ENCODE results near the gene KRT33A.
"Not testable (repeated sequence)": the region's sequence is repeated elsewhere in the genome, so short reads cannot be mapped to it uniquely, and the experiment has no call there.

The KRT33A gene
- 0 to 0.04 reads per million in 2 experiments for total RNA-seq

DNA sequence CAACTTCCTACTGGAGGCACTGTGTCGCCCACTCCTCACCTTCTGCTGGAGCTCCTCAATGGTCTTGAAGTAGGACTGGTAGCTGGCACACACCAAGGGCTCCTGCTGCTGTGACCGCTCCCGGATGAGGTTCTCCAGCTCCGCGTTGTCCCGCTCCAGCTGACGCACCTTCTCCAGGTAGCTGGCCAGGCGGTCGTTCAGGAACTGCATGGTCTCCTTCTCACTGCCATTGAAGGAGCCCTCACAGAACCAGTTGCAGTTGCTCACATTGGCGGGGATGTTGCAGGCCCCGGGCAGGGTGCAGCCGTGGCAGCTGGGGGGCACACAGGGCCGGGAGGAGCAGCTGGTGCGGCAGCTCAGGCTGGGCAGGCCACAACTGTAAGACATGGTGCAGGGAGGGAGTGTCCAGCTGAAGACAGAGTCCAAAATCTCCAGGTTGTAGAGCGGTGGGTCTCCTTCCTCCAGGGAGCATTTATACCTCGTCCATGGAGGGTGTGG is at the start of gene KRT33A:
KRT33A (minus strand) TSS at position 448 of the 498 bp plus-strand sequence; CDS start at position 387, 61 bp downstream.
- DNase-seq (ENCODE audit: low read depth): not testable (repeated sequence)

GRCh38 chr17:41396996-41397660 is 46.5 kb upstream of the KRT33A start, which contains the start of gene KRT31:
Gene KRT31, minus strand, starts transcription at chr17:41397608. Its CDS starts 69 bp downstream, at chr17:41397539.
- DNase-seq (ENCODE audit: low read depth): no peak

DNA sequence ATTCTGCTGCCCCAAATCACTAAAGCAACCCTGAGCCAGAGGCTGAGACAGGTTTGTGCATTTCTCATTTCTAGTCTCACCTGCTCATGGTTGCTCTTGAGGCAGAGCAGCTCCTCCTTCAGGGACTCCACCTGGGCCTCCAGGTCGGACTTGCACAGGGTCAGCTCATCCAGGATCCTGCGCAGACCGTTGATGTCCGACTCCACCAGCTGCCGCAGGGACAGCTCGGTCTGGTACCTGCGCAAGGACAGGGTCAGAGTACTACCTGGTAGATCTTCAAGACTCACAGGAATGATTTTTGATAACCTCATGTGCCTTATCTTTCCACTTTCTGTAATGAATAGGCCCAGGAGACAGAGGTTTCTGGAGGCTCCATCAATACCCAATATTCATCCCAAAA is 45.7 kb upstream of the KRT33A start:
- no peak for DNase-seq (ENCODE audit: low read depth)

GRCh38 chr17:41395611-41396010 is 45.0 kb upstream of the KRT33A start:
- DNase-seq (ENCODE audit: low read depth): no peak

DNA sequence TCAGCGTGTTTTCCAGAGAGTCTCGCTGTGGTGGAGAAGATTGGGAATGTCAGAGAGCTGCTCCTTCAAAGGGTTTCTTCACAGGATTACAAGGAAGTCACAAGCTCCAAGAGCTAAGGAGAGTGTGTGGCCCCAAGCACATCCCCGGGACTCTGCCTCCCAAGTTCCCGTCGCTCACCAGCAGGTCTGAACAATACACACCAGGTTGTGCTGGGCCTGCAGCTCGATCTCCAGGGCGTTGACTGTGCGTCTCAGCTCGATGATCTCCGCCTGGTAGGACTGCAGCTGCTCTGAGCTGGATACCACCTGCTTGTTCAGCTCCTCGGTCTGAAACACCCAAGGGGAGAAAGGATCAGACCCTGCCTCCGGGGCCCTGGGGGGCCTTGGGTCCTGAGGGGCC is 44.4 kb upstream of the KRT33A start:
- not testable (repeated sequence) for DNase-seq (ENCODE audit: low read depth)

DNA sequence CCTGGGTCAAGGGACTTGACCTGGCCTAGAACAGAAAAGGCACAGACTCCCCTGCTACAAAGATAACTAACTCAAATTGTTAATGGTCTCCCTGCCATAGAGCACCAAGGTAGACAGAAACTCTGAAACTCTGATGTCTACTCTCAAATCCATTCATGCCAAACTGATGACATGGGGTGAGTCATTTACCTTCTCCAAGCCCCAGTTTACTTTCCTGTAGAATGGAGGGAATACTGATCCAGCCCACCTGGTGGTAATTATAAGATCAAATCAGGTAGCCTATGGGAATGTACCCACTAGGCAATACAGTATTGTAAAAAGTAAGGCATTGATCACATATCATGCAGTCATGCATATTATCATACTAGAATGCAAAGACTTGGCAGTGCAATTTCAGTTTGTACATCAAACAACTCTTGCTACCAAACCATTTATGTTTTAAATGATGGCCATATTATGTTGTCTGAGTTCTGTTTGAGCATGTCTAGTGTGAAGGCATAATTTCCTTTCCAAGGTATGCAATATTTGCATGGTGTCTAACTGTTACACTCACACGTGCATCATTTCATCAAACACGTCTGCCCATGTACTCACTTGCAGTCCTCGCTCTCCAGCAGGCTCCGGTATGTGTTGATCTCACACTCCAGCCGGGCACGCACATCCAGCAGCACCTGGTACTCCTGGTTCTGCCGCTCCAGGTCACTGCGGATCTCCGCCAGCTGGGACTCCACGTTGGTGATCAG is 43.8 kb upstream of the KRT33A start:
- no peak for DNase-seq (ENCODE audit: low read depth)

DNA sequence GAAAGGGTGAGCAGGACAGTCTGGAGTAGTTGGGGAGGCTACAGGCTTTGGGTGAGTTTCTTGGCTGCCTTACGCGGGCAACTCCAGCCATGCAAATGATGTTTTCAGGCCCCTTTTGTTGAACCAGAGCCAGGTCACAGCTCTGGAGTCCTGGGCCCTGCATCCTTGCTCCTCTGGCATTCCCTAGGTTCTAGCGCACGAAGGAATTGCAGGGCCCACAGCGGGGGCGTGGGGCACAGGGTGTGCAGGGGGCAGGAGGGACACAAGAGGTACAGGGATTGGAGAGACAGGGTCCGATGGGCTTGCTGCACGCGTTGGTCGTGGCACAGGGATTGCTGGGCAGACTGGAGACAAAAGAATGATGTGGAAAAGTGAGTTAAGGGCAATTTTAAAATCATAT is 43.2 kb upstream of the KRT33A start:
- no peak for DNase-seq (ENCODE audit: low read depth)

- DNase-seq (ENCODE audit: low read depth): no peak
Measured at GRCh38 chr17:41393294-41393693, 42.7 kb upstream of the KRT33A start.

DNA sequence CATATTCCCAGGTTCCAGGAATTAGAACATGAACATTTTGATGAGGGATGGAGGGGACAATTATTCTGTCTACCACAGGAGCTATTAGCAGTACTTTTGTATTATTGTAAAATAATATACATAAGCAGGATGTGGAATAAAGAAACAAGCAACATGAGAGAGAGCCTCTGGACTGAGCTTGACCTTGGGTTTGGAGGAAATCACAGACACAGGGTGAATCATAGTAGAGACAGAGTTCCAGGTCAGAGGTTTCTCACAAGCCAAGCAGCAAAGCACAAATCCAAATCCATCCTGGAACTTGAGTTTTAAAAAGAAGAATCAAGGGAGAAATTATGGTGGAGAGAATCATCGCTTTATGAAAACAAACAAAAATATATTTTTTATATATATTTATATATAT is 41.6 kb upstream of the KRT33A start:
- no peak for DNase-seq (ENCODE audit: low read depth)

GRCh38 chr17:41391535-41391934 is 40.9 kb upstream of the KRT33A start:
- DNase-seq (ENCODE audit: low read depth): no peak

- no peak for DNase-seq (ENCODE audit: low read depth)
Measured at GRCh38 chr17:41390411-41390938, 39.8 kb upstream of the KRT33A start.

- DNase-seq (ENCODE audit: low read depth): no peak
Measured at GRCh38 chr17:41387670-41388069, 37.0 kb upstream of the KRT33A start.

DNA sequence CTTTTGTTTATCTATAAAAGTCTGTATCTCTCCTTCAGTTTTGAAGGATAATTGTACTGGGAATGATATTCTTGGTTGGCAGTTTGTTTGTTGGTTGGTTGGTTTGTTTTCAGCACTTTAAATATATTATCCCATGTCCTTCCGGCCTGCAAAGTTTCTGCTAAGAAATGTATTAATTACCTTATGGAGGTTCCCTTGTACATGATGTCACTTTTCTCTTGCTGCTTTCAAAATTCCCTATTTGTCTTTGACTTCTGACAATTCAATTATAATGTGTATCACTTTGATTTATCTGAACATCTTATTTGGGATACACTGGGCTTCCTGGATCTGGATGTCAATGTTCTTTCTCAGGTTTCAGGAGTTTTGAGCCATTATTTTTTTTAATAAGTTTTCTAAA is 35.6 kb upstream of the KRT33A start:
- DNase-seq (ENCODE audit: low read depth): no peak

- no peak for DNase-seq (ENCODE audit: low read depth)
Measured at GRCh38 chr17:41383690-41384089, 33.1 kb upstream of the KRT33A start.

DNA sequence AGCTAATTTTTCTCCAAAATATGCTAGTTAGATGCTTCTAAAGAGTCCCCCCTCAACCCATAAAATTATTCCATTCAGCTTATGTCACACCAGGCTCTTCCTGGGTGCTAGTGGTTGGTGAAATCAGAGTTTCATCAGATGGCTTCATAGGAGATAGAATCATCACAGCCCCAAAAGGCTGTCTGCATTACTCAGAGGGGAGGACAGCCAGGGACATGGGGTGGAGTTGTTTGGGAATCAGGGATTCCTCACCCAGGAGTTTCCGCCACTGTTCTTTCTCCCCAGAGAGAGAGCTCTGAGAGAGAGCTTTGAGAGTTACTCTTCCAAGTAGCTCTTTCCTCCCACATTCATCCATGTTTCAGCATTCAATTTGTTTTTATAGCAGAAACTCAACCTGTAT is 31.8 kb upstream of the KRT33A start:
- DNase-seq (ENCODE audit: low read depth): no peak

DNA sequence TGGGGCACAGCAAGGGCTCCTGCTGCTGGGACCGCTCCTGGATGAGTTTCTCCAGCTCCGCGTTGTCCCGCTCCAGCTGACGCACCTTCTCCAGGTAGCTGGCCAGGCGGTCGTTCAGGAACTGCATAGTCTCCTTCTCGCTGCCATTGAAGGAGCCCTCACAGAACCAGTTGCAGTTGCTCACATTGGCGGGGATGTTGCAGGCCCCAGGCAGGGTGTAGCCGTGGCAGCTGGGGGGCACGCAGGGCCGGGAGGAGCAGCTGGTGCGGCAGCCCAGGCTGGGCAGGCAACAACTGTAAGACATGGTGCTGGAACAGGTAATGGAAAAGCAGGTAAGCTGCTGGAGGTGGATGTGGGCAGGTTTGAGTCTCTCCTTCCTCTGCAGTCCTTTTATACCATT is 31.3 kb upstream of the KRT33A start, which contains the start of gene KRT34:
KRT34 (minus strand) TSS at position 364 of the 400 bp plus-strand sequence; CDS start at position 304, 60 bp downstream.
- DNase-seq (ENCODE audit: low read depth): not testable (repeated sequence)

DNA sequence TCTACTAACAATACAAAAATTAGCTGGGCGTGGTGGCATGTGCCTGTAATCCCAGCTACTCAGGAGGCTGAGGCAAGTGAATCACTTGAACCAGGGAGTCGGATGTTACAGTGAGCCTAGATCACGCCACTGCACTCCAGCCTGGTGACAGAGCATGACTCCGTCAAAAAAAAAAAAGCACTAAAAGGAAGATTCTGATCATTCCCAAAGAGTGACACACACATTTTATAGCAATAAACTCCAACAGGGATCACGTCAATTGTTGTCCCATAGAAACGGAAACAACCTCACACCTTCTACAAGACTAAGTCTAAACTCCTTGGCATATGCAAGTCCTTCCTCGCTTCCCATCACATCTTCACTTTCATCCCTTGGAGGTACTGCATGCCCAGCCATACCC is 29.5 kb upstream of the KRT33A start:
- DNase-seq (ENCODE audit: low read depth): not testable (repeated sequence)

DNA sequence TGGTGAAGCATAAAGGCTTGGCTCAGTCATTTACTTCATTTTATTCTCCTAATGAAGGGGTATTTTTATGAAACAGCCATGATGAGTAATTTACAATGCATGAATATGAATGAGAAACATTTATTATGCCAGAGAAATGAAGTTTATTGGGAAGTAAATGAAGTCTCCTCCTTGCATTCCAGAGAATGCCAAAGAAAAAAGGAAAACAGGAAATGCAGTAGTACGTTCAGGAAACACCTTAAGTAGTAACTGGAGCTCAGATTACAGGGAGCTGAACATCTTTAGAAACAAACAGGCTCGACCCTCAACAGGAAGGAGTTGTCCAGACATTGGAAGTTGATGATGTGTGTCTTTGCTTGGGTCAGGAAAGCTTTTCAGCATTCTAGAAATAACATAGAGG is 26.9 kb upstream of the KRT33A start:
- no peak for DNase-seq (ENCODE audit: low read depth)

DNA sequence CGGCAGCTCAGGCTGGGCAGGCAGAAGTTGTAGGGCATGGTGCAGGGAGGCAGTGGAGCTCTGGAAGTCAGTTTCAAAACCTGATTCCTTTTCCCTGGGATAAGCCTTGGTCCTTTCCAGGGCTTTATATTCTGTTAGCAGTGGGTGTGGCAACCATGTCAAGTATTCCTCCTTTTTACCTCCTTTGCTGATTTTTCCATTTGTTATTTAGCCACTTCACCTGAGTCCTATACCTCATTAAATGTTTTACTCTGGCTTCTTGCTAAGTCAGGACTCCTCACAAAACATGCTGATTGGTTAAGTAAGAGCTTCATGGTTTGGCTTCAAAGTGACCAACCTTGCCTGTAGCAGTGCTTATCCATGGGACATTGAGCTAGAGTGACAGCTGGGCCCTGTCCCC is 19.1 kb upstream of the KRT33A start, which contains the start of gene KRT33B:
KRT33B (minus strand) TSS at position 101 of the 400 bp plus-strand sequence; CDS start at position 38, 63 bp downstream.
- DNase-seq (ENCODE audit: low read depth): no peak

GRCh38 chr17:41369023-41369422 is 18.4 kb upstream of the KRT33A start:
- DNase-seq (ENCODE audit: low read depth): no peak

GRCh38 chr17:41367426-41368075 is 16.9 kb upstream of the KRT33A start:
- DNase-seq (ENCODE audit: low read depth): no peak

- no peak for DNase-seq (ENCODE audit: low read depth)
Measured at GRCh38 chr17:41366070-41366469, 15.4 kb upstream of the KRT33A start.
